Measurements from ENCODE around the gene AGBL1.

Gene AGBL1

GRCh38 chr15:86333819-86334218, 254.1 kb downstream of the AGBL1 start:
- Histone ChIP-seq H3K27me3 (no peaks in the 10 kb centered on the region), H3K27ac (no peak overlapping the region), H3K36me3 (peaks cover 0 to 11% (median 0%) of the 10 kb centered on the region in 11 experiments; a peak in 2 of 22 replicates), H3K4me1 (peaks cover 0 to 15% (median 0%) of the 10 kb centered on the region in 10 experiments; a peak in 7 of 20 replicates), H3K9me3 (replicated peaks in 1 of 11) (peaks cover 17 to 40% (median 28%) of the 10 kb centered on the region in 11 experiments), H3K4me2 (no peak overlapping the region), H4K20me1 (no peaks in the 10 kb centered on the region), H3K9ac (no peak overlapping the region), H3K4me3 (no peak overlapping the region)
- no peak for TF ChIP-seq Cebpa-rat (IDR thresholded peaks at IDR 0.05)

GRCh38 chr15:86336051-86336788, 256.5 kb downstream of the AGBL1 start:
- TF ChIP-seq Cebpa-rat (IDR thresholded peaks at IDR 0.05) = no peak
- Histone ChIP-seq H3K9me3 (replicated peaks in 1 of 11) (peaks cover 0 to 16% (median 7%) of the 10 kb centered on the region in 11 experiments; a peak in 11 of 22 replicates), H3K27ac (no peak overlapping the region), H3K9ac (no peak overlapping the region), H4K20me1 (no peaks in the 10 kb centered on the region), H3K36me3 (no peaks in the 10 kb centered on the region), H3K4me1 (peaks cover 0 to 15% (median 0%) of the 10 kb centered on the region in 10 experiments; a peak in 7 of 20 replicates), H3K4me3 (no peak overlapping the region), H3K4me2 (peak overlapping the region in 2 of 11 experiments; percentile 31 to 33; a peak in 4 of 22 replicates), H3K27me3 (no peaks in the 10 kb centered on the region)

GRCh38 chr15:86337071-86337470, 257.4 kb downstream of the AGBL1 start:
- TF ChIP-seq Cebpa-rat (IDR thresholded peaks at IDR 0.05) = no peak
- no peak overlapping the region for H3K4me3 ChIP-seq
- peaks cover 0 to 15% (median 0%) of the 10 kb centered on the region in 10 experiments; a peak in 7 of 20 replicates for H3K4me1 ChIP-seq
- no peaks in the 10 kb centered on the region for H3K27me3 ChIP-seq
- no peak overlapping the region for H3K27ac ChIP-seq
- no peaks in the 10 kb centered on the region for H4K20me1 ChIP-seq
- no peaks in the 10 kb centered on the region for H3K36me3 ChIP-seq
- H3K9ac ChIP-seq = no peak overlapping the region
- H3K4me2 ChIP-seq = peak overlapping the region in 1 of 11 experiments; percentile 31; a peak in 1 of 22 replicates
- peaks cover 0 to 7% (median 0%) of the 10 kb centered on the region in 11 experiments; a peak in 4 of 22 replicates for H3K9me3 ChIP-seq (replicated peaks in 1 of 11)

GRCh38 chr15:86347245-86347644, 267.6 kb downstream of the AGBL1 start:
- no peak overlapping the region for H3K4me3 ChIP-seq
- H3K27me3 ChIP-seq = no peaks in the 10 kb centered on the region
- H3K4me1 ChIP-seq = no peaks in the 10 kb centered on the region
- TF ChIP-seq Cebpa-rat (IDR thresholded peaks at IDR 0.05) = no peak
- H3K9ac ChIP-seq = no peak overlapping the region
- H3K4me2 ChIP-seq = no peak overlapping the region
- H3K27ac ChIP-seq = no peak overlapping the region
- H3K36me3 ChIP-seq = no peaks in the 10 kb centered on the region
- H4K20me1 ChIP-seq = no peaks in the 10 kb centered on the region
- no peaks in the 10 kb centered on the region for H3K9me3 ChIP-seq (replicated peaks in 1 of 11)

GRCh38 chr15:86349565-86349964, 269.9 kb downstream of the AGBL1 start:
- no peak for TF ChIP-seq Cebpa-rat (IDR thresholded peaks at IDR 0.05)
- H3K36me3 ChIP-seq = no peaks in the 10 kb centered on the region
- H3K9ac ChIP-seq = no peak overlapping the region
- no peak overlapping the region for H3K4me3 ChIP-seq
- H3K4me1 ChIP-seq = no peaks in the 10 kb centered on the region
- no peaks in the 10 kb centered on the region for H3K27me3 ChIP-seq
- H3K4me2 ChIP-seq = no peak overlapping the region
- H3K27ac ChIP-seq = no peak overlapping the region
- no peaks in the 10 kb centered on the region for H3K9me3 ChIP-seq (replicated peaks in 1 of 11)
- no peaks in the 10 kb centered on the region for H4K20me1 ChIP-seq

- Histone ChIP-seq H3K9ac (no peak overlapping the region), H3K4me2 (no peak overlapping the region), H3K4me1 (peaks cover 0 to 10% (median 0%) of the 10 kb centered on the region in 10 experiments; a peak in 3 of 20 replicates), H4K20me1 (no peaks in the 10 kb centered on the region), H3K4me3 (no peak overlapping the region), H3K27me3 (no peaks in the 10 kb centered on the region), H3K9me3 (replicated peaks in 1 of 11) (no peaks in the 10 kb centered on the region), H3K27ac (no peak overlapping the region), H3K36me3 (no peaks in the 10 kb centered on the region)
- no peak for TF ChIP-seq Cebpa-rat (IDR thresholded peaks at IDR 0.05)
Measured at GRCh38 chr15:86353213-86353612, 273.5 kb downstream of the AGBL1 start.

- Histone ChIP-seq H3K4me2 (no peak overlapping the region), H3K9ac (no peak overlapping the region), H3K4me1 (peaks cover 0 to 19% (median 0%) of the 10 kb centered on the region in 10 experiments; a peak in 4 of 20 replicates), H3K27me3 (no peaks in the 10 kb centered on the region), H4K20me1 (no peaks in the 10 kb centered on the region), H3K27ac (no peak overlapping the region), H3K4me3 (no peak overlapping the region), H3K36me3 (no peaks in the 10 kb centered on the region), H3K9me3 (replicated peaks in 1 of 11) (peaks cover 0 to 2% (median 0%) of the 10 kb centered on the region in 11 experiments; a peak in 1 of 22 replicates)
- TF ChIP-seq Cebpa-rat (IDR thresholded peaks at IDR 0.05) = no peak
Measured at GRCh38 chr15:86355361-86355760, 275.7 kb downstream of the AGBL1 start.

GRCh38 chr15:86355801-86356200, 276.1 kb downstream of the AGBL1 start:
- Histone ChIP-seq H3K27ac (no peak overlapping the region), H3K9me3 (replicated peaks in 1 of 11) (peaks cover 0 to 4% (median 0%) of the 10 kb centered on the region in 11 experiments; a peak in 1 of 22 replicates)

GRCh38 chr15:86362555-86362954, 282.9 kb downstream of the AGBL1 start:
- no peaks in the 10 kb centered on the region for H4K20me1 ChIP-seq
- H3K4me1 ChIP-seq = peaks cover 0 to 19% (median 0%) of the 10 kb centered on the region in 10 experiments; a peak in 4 of 20 replicates
- TF ChIP-seq Cebpa-rat (IDR thresholded peaks at IDR 0.05) = no peak
- H3K4me2 ChIP-seq = no peak overlapping the region
- no peak overlapping the region for H3K9ac ChIP-seq
- H3K27me3 ChIP-seq = no peaks in the 10 kb centered on the region
- no peaks in the 10 kb centered on the region for H3K36me3 ChIP-seq
- H3K9me3 ChIP-seq (replicated peaks in 1 of 11) = peaks cover 0 to 9% (median 0%) of the 10 kb centered on the region in 11 experiments; a peak in 8 of 22 replicates
- H3K4me3 ChIP-seq = no peak overlapping the region
- H3K27ac ChIP-seq = no peak overlapping the region

More at GRCh38 chr15:86355801-86356200, 276.1 kb downstream of the AGBL1 start:
- H3K9ac ChIP-seq = no peak overlapping the region
- no peaks in the 10 kb centered on the region for H3K27me3 ChIP-seq
- no peak for TF ChIP-seq Cebpa-rat (IDR thresholded peaks at IDR 0.05)
- peaks cover 0 to 19% (median 0%) of the 10 kb centered on the region in 10 experiments; a peak in 4 of 20 replicates for H3K4me1 ChIP-seq
- H3K36me3 ChIP-seq = no peaks in the 10 kb centered on the region
- H4K20me1 ChIP-seq = no peaks in the 10 kb centered on the region
- H3K4me2 ChIP-seq = no peak overlapping the region
- no peak overlapping the region for H3K4me3 ChIP-seq

Measured in BLaER1 treated with 17β-estradiol and CSF1 and Interleukin-3, amounts not matched to agents 10 nM and 100 nM (cell line).